ENCODE measurements around the gene CYTH1. TPM values are rescaled to one million over a fixed set of nuclear protein-coding genes. Genes with fewer than 3 reads are reported as not detected.
"Not testable (repeated sequence)": the region's sequence is repeated elsewhere in the genome, so short reads cannot be mapped to it uniquely, and the experiment has no call there.

The CYTH1 gene
- polyA plus RNA-seq, 4 donors: 19.8 to 30.6 (median 25.9) TPM

DNA sequence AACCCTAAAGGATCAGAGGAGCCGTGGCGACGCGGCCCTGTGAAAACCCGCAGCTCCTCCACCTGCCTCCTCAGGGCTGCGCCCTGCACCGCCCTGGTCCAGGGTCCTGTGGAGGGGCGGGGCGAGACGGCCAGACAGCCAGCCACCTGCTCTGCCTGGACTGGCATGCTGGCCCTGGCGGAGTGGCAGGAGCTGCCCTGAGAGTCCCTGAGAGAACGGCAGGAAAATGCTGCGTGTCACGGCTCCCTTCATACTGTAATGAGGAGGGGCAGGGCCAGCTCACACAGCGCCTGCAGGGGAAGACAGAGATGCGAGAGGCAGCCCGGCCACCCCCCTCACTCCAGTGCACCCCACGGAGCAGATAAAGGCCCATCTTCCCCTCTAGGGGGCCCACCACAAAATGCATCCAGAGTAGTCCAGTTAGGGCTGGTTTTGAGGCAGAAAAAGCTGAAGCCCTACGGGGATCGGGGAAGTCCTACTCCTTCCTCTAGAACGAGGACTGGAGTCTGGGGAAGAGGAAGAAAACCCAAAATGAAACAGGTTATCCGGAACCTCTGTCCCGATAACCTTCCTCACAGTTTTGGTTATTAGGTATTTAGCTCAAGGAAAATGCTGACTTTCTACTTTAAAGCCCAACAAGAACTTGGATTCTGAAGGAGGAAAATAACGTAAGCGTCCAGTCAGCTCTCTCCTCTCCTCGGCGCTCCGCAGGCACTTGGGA, 107.3 kb downstream of the CYTH1 start:
- no peak for DNase-seq (ENCODE audit: low read depth in 4 of 4, low spot score in 2 of 4)

- DNase-seq (ENCODE audit: low read depth in 4 of 4, low spot score in 2 of 4): no peak
These were observed 107.9 kb downstream of the CYTH1 start for GRCh38 chr17:78674156-78674555.

GRCh38 chr17:78673395-78673794, 108.7 kb downstream of the CYTH1 start:
- no peak for DNase-seq (ENCODE audit: low read depth in 4 of 4, low spot score in 2 of 4)

DNA sequence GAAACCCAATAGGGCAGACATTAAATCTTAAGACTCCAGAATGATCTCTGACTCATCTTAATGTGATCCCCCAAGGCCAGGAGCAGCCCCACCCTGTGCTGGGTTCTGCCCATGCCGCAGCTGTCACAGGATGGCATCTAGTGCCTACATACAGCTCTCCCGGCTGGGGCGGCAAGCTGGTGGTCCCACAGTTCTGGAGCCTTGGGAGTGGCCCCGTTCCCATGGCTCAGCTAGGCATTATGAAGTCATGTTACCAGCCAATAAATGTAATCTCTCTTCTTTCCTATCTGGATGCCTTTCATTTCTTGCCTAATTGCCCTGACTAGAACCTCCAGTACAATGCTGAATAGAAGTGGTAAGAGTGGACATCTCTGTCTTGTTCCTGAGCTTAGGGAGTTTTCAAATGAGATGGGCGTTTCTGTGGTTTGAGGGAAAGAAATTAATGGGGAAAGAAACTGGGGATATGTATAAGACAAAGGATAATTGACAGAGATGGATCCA, 109.2 kb downstream of the CYTH1 start:
- DNase-seq (ENCODE audit: low read depth in 4 of 4, low spot score in 2 of 4): no peak

GRCh38 chr17:78672005-78672404, 110.1 kb downstream of the CYTH1 start:
- DNase-seq (ENCODE audit: low read depth in 4 of 4, low spot score in 2 of 4): no peak

DNA sequence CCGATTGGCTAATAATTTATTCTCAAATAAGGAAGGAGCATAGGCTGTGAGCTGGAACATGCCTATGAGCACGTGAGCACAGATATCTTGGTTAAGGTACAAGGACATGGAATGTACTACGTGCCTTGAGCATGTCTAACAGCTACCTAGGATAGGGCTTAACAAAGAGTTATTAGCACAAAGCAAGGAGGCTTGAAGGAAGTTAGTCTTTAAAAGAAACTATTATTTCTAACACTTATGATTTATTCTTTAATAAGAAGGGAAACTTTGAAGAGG, 110.4 kb downstream of the CYTH1 start:
- DNase-seq (ENCODE audit: low read depth in 4 of 4, low spot score in 2 of 4): not testable (repeated sequence)

DNA sequence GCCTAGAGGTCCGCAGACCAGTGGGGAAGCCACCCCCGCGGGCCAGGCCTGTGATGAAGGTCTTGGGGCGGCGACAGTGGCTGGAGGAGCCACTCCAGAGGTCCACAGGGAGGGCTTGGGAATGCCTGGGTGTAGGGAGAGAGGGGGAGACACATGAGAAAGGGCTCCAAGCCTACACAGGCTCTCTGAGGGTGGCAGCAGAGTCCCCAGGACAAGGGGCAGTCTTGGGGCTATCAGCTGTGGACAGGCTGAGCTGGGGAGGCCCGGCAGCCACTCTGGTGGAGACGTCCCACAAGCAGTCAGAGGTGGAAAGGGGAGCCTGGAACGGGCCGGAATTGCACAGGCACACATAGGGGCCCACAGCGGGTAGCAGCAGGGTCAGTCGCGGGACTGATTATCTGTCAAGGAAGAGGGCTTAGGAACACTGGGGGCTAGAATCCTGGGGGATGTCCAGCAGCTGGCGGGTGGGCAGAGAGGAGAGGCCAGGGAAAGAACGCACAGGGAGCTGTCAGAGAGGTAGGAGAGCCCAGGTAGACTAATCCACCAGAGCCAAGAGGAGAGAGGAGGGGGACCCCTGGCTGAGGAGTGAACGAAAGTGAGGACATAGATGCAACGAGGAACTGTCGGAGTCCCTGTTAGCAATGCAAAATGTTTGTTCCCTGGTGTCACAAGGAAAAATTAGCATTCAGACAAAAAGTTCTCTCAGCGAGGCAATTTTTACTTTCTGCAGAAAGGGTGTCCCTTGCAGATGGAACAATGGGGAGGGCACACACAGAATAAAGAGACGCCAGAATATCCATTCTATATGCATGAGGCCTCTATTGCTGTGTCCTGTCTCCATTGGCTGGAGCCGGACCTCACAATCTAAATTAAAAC, 111.0 kb downstream of the CYTH1 start:
- DNase-seq (ENCODE audit: low read depth in 4 of 4, low spot score in 2 of 4): no peak

GRCh38 chr17:78669975-78670518, 112.0 kb downstream of the CYTH1 start:
- no peak for DNase-seq (ENCODE audit: low read depth in 4 of 4, low spot score in 2 of 4)

GRCh38 chr17:78669256-78669974, 112.7 kb downstream of the CYTH1 start:
- no peak for DNase-seq (ENCODE audit: low read depth in 4 of 4, low spot score in 2 of 4)

- no peak for DNase-seq (ENCODE audit: low read depth in 4 of 4, low spot score in 2 of 4)
These were observed 113.2 kb downstream of the CYTH1 start for GRCh38 chr17:78668847-78669246.

GRCh38 chr17:78667741-78668640, 114.1 kb downstream of the CYTH1 start:
- no peak for DNase-seq (ENCODE audit: low read depth in 4 of 4, low spot score in 2 of 4)

- no peak for DNase-seq (ENCODE audit: low read depth in 4 of 4, low spot score in 2 of 4)
These were observed 115.0 kb downstream of the CYTH1 start for GRCh38 chr17:78667091-78667490.

DNA sequence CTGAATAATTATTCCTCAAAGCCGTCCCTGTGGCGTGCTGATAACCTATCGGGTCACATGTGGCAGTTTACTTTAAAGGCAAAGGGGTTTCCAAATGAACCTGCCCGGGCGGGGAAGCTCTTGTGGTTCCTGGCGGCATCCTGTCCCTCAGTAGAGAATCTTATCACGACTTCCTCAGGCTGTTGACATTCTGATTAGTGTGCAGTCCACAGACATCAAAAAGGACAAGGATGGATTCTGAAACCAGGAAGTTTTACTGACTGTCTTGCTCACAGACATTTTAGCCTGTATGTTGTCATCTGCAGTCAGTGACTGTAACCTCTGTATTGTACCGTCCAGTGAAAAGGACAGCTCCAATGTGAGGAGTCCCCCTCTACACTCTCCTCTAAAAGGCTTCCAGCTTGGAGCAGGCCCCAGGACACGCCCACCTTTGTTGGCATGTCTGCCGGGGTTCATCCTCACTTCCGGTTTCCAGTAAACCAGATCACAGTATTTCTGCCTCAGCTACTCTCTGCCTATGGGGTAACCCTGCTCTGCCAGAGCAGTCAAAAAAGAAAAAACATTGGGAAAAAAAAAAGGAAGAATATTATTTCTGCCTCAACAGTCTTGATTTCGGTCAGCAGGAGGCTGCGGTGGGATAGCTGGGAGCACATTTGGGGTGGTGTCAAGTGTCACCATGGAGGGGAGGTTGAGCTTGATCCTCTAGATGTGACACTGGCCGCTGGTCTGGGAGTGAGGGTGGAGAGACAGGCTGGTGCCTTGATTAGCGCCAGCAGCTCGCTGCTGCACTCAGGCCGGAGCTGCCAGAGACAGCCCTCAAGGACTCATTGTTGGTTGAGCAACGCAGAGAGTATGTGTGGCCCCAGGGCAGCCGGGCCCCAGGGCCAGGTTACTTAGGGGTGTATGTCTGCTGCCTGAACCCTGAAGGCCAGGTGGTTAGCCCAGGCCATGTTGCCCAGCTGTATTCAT, 115.8 kb downstream of the CYTH1 start:
- no peak for DNase-seq (ENCODE audit: low read depth in 4 of 4, low spot score in 2 of 4)

DNA sequence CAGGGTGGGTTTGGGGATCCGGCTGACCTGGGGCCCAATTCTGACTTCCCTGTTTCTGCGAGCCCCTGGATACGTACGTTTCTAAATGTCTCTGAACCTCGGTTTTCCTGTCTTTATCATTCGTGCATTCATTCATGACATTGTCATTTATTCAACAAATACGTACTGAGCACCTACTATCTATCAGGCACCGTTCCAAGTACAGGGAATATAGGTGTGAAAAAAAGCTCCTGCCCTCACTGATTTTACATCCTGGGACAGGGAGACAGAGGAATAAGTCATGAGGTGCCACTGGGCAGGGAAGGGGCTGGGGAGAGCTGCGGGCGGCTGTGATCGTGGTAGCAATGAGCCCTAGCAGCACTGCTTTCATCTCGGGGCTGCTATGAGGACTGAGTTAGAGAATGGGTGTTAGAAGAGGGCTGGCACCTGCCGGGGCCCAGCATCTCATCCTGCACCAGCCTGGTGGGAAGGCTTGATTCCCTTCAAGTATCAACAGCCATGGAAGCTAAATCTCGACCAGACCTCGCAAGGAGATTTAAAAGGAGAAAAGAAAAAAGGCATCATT, 116.6 kb downstream of the CYTH1 start:
- DNase-seq (ENCODE audit: low read depth in 4 of 4, low spot score in 2 of 4): no peak

- DNase-seq (ENCODE audit: low read depth in 4 of 4, low spot score in 2 of 4): peak in 1 of 4 donors; percentile 23
These were observed 117.3 kb downstream of the CYTH1 start for GRCh38 chr17:78664476-78665386.

DNA sequence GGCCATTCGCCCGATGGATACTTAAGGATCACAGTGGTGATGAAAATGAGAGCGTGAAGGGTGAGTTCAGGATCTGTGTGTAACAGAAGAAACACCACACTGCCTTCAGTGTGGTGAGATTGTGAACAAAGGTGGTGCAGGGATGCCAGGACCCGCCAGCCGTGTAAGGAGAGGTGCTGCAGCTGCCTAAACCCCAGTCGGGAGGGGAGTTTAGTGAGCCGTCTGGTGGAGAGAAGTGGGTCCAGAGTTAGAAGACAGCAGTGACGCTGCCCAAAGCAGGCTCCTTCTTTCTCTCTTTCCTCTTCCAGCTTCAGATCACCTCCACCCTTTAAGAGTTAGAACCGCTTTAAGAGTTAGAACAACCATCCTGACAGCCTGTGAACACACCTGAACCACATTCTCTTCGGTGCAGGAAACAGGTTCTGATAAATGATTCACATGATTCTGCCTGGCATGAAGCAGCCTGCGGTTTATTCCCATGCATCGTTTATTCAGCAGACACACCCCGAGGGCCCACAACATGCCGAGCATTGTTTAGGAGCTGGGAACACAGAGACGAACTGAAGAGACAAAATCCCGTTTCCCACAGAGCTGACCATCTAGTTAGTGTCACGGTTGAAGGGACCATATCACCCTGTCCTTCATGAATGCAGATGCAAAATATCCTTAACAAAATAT, 120.8 kb downstream of the CYTH1 start:
- DNase-seq (ENCODE audit: low read depth in 4 of 4, low spot score in 2 of 4): peak in 1 of 4 donors; percentile 21

GRCh38 chr17:78659546-78659945, 122.5 kb downstream of the CYTH1 start:
- no peak for DNase-seq (ENCODE audit: low read depth in 4 of 4, low spot score in 2 of 4)
